IMR-90 (cell line): Measurements from ENCODE around the gene FSIP2. TPM values are rescaled to one million over a fixed set of nuclear protein-coding genes. Genes with fewer than 3 reads are reported as not detected.

ENCODE experiments used
- ATAC-seq: fragments of 200-7000 bp; cut with Tn5 transposase; 2 replicates; pipeline ENCODE4 v1.9.1; 2020; ENCODE audit warnings: low read depth, mild to moderate bottlenecking, moderate library complexity
- BruUV-seq: library from RNA; stranded (reverse); fragments of 400-500 nt; replicated peaks from 2 replicates; lab custom pipeline; 2021; lab: Mats Ljungman, UMichigan
- CTCF ChIA-PET: fragments of 300-600 bp; formaldehyde crosslinking; extraction: SDS; loops from one replicate; lab custom pipeline; 2021; ENCODE audit warnings: antibody characterized with exemption; lab: Yijun Ruan, JAX
- POLR2A ChIA-PET: fragments of 300-600 bp; sonication (Branson Sonifier 250); formaldehyde crosslinking; loops from one replicate; lab custom pipeline; 2022; ENCODE audit warnings: antibody characterized with exemption; ENCODE audit not compliant: unreplicated experiment; lab: Charles Lee
- DNase-seq: peaks from one replicate; pipeline ENCODE4 v3.0.0; 2013
- H2AFZ ChIP-seq: replicated peaks from 2 replicates; pipeline ENCODE3; 2013; ENCODE audit warnings: low read length, mild to moderate bottlenecking; ENCODE audit not compliant: poor library complexity
- H2AK5ac ChIP-seq: 2 replicates; pipeline ENCODE4 v1.6.1; 2013; ENCODE audit warnings: low read depth, low read length, inconsistent platforms
- H2AK9ac ChIP-seq: replicated peaks from 2 replicates; pipeline ENCODE3; 2013; ENCODE audit warnings: mild to moderate bottlenecking, low read depth, low read length, moderate library complexity; ENCODE audit not compliant: poor library complexity
- H2BK120ac ChIP-seq: 2 replicates; pipeline ENCODE4 v1.6.1; 2013; ENCODE audit warnings: low read depth, low read length, inconsistent platforms
- H2BK15ac ChIP-seq: 3 replicates; pipeline ENCODE4 v1.6.1; 2013; ENCODE audit warnings: low read depth, low read length, inconsistent platforms
- H2BK20ac ChIP-seq: 2 replicates; pipeline ENCODE4 v1.6.1; 2013; ENCODE audit warnings: low read depth, mild to moderate bottlenecking, inconsistent platforms, low read length, moderate library complexity
- H2BK5ac ChIP-seq: 2 replicates; pipeline ENCODE4 v1.6.1; 2013; ENCODE audit warnings: mild to moderate bottlenecking, low read depth, low read length, inconsistent platforms; ENCODE audit not compliant: poor library complexity, severe bottlenecking
- H3K14ac ChIP-seq: replicated peaks from 2 replicates; pipeline ENCODE4 v1.6.1; 2013; ENCODE audit warnings: low read depth, low read length, inconsistent platforms
- H3K18ac ChIP-seq: 2 replicates; pipeline ENCODE4 v1.6.1; 2013; ENCODE audit warnings: low read depth, low read length, control low read depth
- H3K23ac ChIP-seq: 2 replicates; pipeline ENCODE4 v1.6.1; 2013; ENCODE audit warnings: low read depth, low read length, inconsistent platforms
- H3K27ac ChIP-seq: 2 replicates; pipeline ENCODE4 v1.5.1; 2013; ENCODE audit warnings: mild to moderate bottlenecking, control low read depth, low read length; ENCODE audit not compliant: insufficient read depth
- H3K27me3 ChIP-seq: 2 replicates; pipeline ENCODE4 v1.6.1; 2013; ENCODE audit warnings: low read length; ENCODE audit not compliant: control insufficient read depth, insufficient read depth
- H3K36me3 ChIP-seq: 2 replicates; pipeline ENCODE4 v1.6.1; 2013; ENCODE audit warnings: low read length, mixed read lengths; ENCODE audit not compliant: control insufficient read depth, insufficient read depth
- H3K4ac ChIP-seq: 2 replicates; pipeline ENCODE4 v1.6.1; 2013; ENCODE audit warnings: low read depth, low read length, inconsistent platforms
- H3K4me1 ChIP-seq: 2 replicates; pipeline ENCODE4 v1.6.1; 2013; ENCODE audit warnings: low read length, mixed read lengths; ENCODE audit not compliant: control insufficient read depth, insufficient read depth
- H3K4me2 ChIP-seq: 2 replicates; pipeline ENCODE4 v1.6.1; 2013; ENCODE audit warnings: low read depth, mild to moderate bottlenecking, control low read depth, low read length, moderate library complexity
- H3K4me3 ChIP-seq: 2 replicates; pipeline ENCODE4 v1.5.1; 2013; ENCODE audit warnings: low read depth, mild to moderate bottlenecking, control low read depth, low read length, moderate library complexity; ENCODE audit not compliant: insufficient read depth
- H3K56ac ChIP-seq: 2 replicates; pipeline ENCODE4 v1.6.1; 2013; ENCODE audit warnings: low read length, inconsistent platforms; ENCODE audit not compliant: insufficient read depth; ENCODE audit errors: extremely low read depth
- H3K79me1 ChIP-seq, 2 experiments: 2 replicates each; pipeline ENCODE4 v1.6.1; 2013; ENCODE audit warnings: low read length in 2 of 2, inconsistent platforms in 1 of 2, low read depth in 1 of 2
- H3K9ac ChIP-seq: 2 replicates; pipeline ENCODE4 v1.6.1; 2013; ENCODE audit warnings: low read depth, low read length, control low read depth
- H3K9me1 ChIP-seq: 2 replicates; pipeline ENCODE4 v1.6.1; 2013; ENCODE audit warnings: low read length, inconsistent platforms; ENCODE audit not compliant: insufficient read depth
- H3K9me3 ChIP-seq: 2 replicates; pipeline ENCODE4 v1.6.1; 2013; ENCODE audit warnings: low read length; ENCODE audit not compliant: control insufficient read depth, insufficient read depth
- H4K20me1 ChIP-seq: 2 replicates; pipeline ENCODE4 v1.6.1; 2013; ENCODE audit warnings: low read length, inconsistent platforms; ENCODE audit not compliant: insufficient read depth
- H4K5ac ChIP-seq: 2 replicates; pipeline ENCODE4 v1.6.1; 2013; ENCODE audit warnings: mild to moderate bottlenecking, low read depth, low read length, control low read depth
- H4K8ac ChIP-seq, 2 experiments: 2 replicates each; pipeline ENCODE4 v1.6.1; 2013; ENCODE audit warnings: low read depth in 2 of 2, low read length in 2 of 2, control low read depth in 1 of 2, inconsistent platforms in 1 of 2
- H4K91ac ChIP-seq: 2 replicates; pipeline ENCODE4 v1.6.1; 2013; ENCODE audit warnings: low read depth, low read length, inconsistent platforms; ENCODE audit not compliant: insufficient read depth
- BHLHE40 ChIP-seq: fragments of 150-350 bp; IDR thresholded peaks from 2 replicates; pipeline ENCODE4 v1.6.1; 2016; ENCODE audit warnings: mild to moderate bottlenecking, low read depth, low read length
- CEBPB ChIP-seq: IDR thresholded peaks from 2 replicates; pipeline ENCODE4 v1.6.1; 2012; ENCODE audit warnings: low read depth, low read length, improper control_type of control experiment
- FOS ChIP-seq: fragments of 150-350 bp; IDR thresholded peaks from 2 replicates; pipeline ENCODE4 v1.6.1; 2016; ENCODE audit warnings: low read depth, low read length
- MAFK ChIP-seq: IDR thresholded peaks from 2 replicates; pipeline ENCODE4 v1.6.1; 2012; ENCODE audit warnings: low read depth, low read length, improper control_type of control experiment
- MAZ ChIP-seq: IDR thresholded peaks from 2 replicates; pipeline ENCODE4 v1.6.1; 2012; ENCODE audit warnings: low read depth, mild to moderate bottlenecking, low read length, improper control_type of control experiment, moderate library complexity, borderline replicate concordance
- MXI1 ChIP-seq: IDR thresholded peaks from 2 replicates; pipeline ENCODE4 v1.6.1; 2012; ENCODE audit warnings: low read depth, mild to moderate bottlenecking, low read length, moderate library complexity, borderline replicate concordance
- NFE2L2 ChIP-seq: fragments of 150-350 bp; IDR thresholded peaks from 2 replicates; pipeline ENCODE4 v1.6.1; 2016; ENCODE audit warnings: low read depth, mild to moderate bottlenecking, low read length
- POLR2A ChIP-seq: IDR thresholded peaks from 2 replicates; pipeline ENCODE4 v1.6.1; 2012; ENCODE audit warnings: mild to moderate bottlenecking, low read depth, low read length
- RCOR1 ChIP-seq: IDR thresholded peaks from 2 replicates; pipeline ENCODE4 v1.6.1; 2012; ENCODE audit warnings: mild to moderate bottlenecking, low read length, improper control_type of control experiment; ENCODE audit not compliant: insufficient replicate concordance
- dilution Hi-C: fragments of 300-500 bp; cut with HindIII; formaldehyde crosslinking; loops from one replicate; pipeline ENCODE4 v1.14.3; 2018; ENCODE audit warnings: low sequenced_read_pairs; ENCODE audit not compliant: unreplicated experiment
- in situ Hi-C: fragments of 300-500 bp; cut with MboI; formaldehyde crosslinking; loops from 3 replicates; pipeline ENCODE4 v1.14.3; 2019; ENCODE audit warnings: low sequenced_read_pairs, inconsistent platforms, mixed read lengths
- intact Hi-C: fragments of 100-400 bp; cut with micrococcal nuclease; formaldehyde crosslinking; loops from 2 replicates; pipeline ENCODE4 v1.10.0; 2022
- polyA plus RNA-seq, 3 experiments: library from polyadenylated mRNA; depleted of rRNA; stranded (reverse); fragments of >200 nt; gene quantifications; 2 replicates each; pipeline ENCODE4 v1.2.3, GENCODE V29; 2012; ENCODE audit warnings: low replicate concordance in 1 of 3
- total RNA-seq: library from RNA; depleted of rRNA; stranded (reverse); fragments of >200 nt; gene quantifications from 2 replicates; pipeline ENCODE4 v1.2.3, GENCODE V29; 2012
- TF ChIP-seq, protein P1 (sequence below): fragments of 150-350 bp; IDR thresholded peaks from 2 replicates; pipeline ENCODE4 v1.6.1; 2016; ENCODE audit warnings: low read depth, mild to moderate bottlenecking, low read length, moderate library complexity, borderline replicate concordance
- TF ChIP-seq, protein P2 (sequence below): conservative IDR thresholded peaks from 2 replicates; pipeline ENCODE4 v1.5.1; 2012; ENCODE audit warnings: mild to moderate bottlenecking, low read depth, low read length, improper control_type of control experiment

The FSIP2 gene
- total and polyA plus RNA-seq, 2 of the 4 experiments (the other 2 are of a cell fraction): under 0.01 to 0.02 TPM

- intact Hi-C loops: no loop called here
- ChIA-PET CTCF (no interaction called here), POLR2A (no interaction called here)
- Histone ChIP-seq H3K4me2 (no peak overlapping the region), H3K23ac (no peak overlapping the region), H3K14ac (no peak overlapping the region), H2BK120ac (no peak overlapping the region), H2AK5ac (no peak overlapping the region), H3K27ac (no peak overlapping the region), H3K9me1 (no peaks in the 10 kb centered on the region), H3K27me3 (no peaks in the 10 kb centered on the region), H2BK20ac (no peak overlapping the region), H3K4me1 (no peaks in the 10 kb centered on the region), H3K79me1 (no peaks in the 10 kb centered on the region), H3K4me3 (no peak overlapping the region), H4K5ac (no peak overlapping the region), H3K9me3 (no peaks in the 10 kb centered on the region), H3K56ac (no peak overlapping the region), H2BK15ac (no peak overlapping the region), H3K36me3 (no peaks in the 10 kb centered on the region), H3K9ac (no peak overlapping the region), H2AK9ac (no peak overlapping the region), H4K91ac (no peak overlapping the region), H3K4ac (no peak overlapping the region), H4K8ac (no peak overlapping the region), H3K18ac (no peak overlapping the region), H2AFZ (no peak overlapping the region), H4K20me1 (no peaks in the 10 kb centered on the region), H2BK5ac (no peak overlapping the region)
- in situ Hi-C loops: loop anchor here (5.0 kb wide), 1 partner anchor 49 kb away; no protein-coding TSS in a partner anchor
- no TSS peak for BruUV-seq
- dilution Hi-C loops: no loop called here
- TF ChIP-seq MAZ: no peak
- TF ChIP-seq POLR2A: no peak
- no peak for TF ChIP-seq BHLHE40
- TF ChIP-seq NFE2L2: no peak
- TF ChIP-seq, protein P1, sequence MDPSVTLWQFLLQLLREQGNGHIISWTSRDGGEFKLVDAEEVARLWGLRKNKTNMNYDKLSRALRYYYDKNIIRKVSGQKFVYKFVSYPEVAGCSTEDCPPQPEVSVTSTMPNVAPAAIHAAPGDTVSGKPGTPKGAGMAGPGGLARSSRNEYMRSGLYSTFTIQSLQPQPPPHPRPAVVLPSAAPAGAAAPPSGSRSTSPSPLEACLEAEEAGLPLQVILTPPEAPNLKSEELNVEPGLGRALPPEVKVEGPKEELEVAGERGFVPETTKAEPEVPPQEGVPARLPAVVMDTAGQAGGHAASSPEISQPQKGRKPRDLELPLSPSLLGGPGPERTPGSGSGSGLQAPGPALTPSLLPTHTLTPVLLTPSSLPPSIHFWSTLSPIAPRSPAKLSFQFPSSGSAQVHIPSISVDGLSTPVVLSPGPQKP: no peak
- no peak for TF ChIP-seq CEBPB
- no peak for TF ChIP-seq MAFK
- no peak for TF ChIP-seq MXI1
- TF ChIP-seq, protein P2, sequence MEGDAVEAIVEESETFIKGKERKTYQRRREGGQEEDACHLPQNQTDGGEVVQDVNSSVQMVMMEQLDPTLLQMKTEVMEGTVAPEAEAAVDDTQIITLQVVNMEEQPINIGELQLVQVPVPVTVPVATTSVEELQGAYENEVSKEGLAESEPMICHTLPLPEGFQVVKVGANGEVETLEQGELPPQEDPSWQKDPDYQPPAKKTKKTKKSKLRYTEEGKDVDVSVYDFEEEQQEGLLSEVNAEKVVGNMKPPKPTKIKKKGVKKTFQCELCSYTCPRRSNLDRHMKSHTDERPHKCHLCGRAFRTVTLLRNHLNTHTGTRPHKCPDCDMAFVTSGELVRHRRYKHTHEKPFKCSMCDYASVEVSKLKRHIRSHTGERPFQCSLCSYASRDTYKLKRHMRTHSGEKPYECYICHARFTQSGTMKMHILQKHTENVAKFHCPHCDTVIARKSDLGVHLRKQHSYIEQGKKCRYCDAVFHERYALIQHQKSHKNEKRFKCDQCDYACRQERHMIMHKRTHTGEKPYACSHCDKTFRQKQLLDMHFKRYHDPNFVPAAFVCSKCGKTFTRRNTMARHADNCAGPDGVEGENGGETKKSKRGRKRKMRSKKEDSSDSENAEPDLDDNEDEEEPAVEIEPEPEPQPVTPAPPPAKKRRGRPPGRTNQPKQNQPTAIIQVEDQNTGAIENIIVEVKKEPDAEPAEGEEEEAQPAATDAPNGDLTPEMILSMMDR: no peak
- no peak for TF ChIP-seq FOS
- TF ChIP-seq RCOR1: no peak
- DNase-seq (no peak), ATAC-seq (no peak)
These were observed 64.3 kb downstream of the FSIP2 start for GRCh38 chr2:185802926-185803325.
